GM23338 (cell line): ENCODE data around the gene MOSMO. TPM values are rescaled to one million over a fixed set of nuclear protein-coding genes. Genes with fewer than 3 reads are reported as not detected.

Source experiments
- STAT1 ChIP-seq: IDR thresholded peaks from one replicate; pipeline ENCODE4 v1.6.1; 2016; ENCODE audit warnings: antibody characterized with exemption; ENCODE audit not compliant: unreplicated experiment
- polyA plus RNA-seq: library from polyadenylated mRNA; unstranded; fragments of >200 nt; fragmentation: Nextera tagmentation; extraction: Ambion mirVana; gene quantifications from 2 replicates; pipeline ENCODE4 v1.2.1, GENCODE V29; 2016
- total RNA-seq: library from RNA; depleted of rRNA; stranded (reverse); fragments of >200 nt; shearing (Covaris generic); gene quantifications from 2 replicates; pipeline ENCODE4 v1.2.3, GENCODE V29; 2014; rRNA removed
- TF ChIP-seq, protein P1 (sequence below): fragments of 250-450 bp; sonication (Bioruptor Pico); IDR thresholded peaks from 2 replicates; pipeline ENCODE4 v1.5.0; 2020; ENCODE audit warnings: mild to moderate bottlenecking, moderate library complexity
- TF ChIP-seq, protein P2 (sequence below): IDR thresholded peaks from one replicate; pipeline ENCODE4 v1.6.1; 2018; ENCODE audit warnings: antibody characterized with exemption; ENCODE audit not compliant: unreplicated experiment

Gene MOSMO
- total and polyA plus RNA-seq, 2 experiments from 2014 or later, result 8.7 to 19.2 TPM

DNA sequence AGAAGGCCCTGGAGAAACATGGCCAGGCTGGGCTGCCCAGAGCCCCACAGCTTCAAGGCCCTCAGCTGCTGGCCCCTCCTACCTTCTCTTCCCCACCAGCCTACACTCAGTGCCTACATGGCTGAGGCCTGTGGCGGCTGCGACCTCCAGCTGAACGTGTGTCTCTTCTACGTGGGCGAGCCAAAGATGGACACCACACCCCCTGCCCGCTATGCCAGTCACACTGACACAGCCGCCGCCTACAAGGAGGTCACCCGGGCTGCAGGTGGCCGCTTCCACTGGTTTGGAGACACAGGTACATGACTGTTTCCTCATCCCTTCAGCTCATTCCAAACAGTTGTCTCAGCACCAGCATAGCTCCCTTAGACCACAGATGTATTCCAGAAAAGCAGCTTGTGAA lies 124.9 kb downstream of the MOSMO start (continued):
- TF ChIP-seq, protein P1, sequence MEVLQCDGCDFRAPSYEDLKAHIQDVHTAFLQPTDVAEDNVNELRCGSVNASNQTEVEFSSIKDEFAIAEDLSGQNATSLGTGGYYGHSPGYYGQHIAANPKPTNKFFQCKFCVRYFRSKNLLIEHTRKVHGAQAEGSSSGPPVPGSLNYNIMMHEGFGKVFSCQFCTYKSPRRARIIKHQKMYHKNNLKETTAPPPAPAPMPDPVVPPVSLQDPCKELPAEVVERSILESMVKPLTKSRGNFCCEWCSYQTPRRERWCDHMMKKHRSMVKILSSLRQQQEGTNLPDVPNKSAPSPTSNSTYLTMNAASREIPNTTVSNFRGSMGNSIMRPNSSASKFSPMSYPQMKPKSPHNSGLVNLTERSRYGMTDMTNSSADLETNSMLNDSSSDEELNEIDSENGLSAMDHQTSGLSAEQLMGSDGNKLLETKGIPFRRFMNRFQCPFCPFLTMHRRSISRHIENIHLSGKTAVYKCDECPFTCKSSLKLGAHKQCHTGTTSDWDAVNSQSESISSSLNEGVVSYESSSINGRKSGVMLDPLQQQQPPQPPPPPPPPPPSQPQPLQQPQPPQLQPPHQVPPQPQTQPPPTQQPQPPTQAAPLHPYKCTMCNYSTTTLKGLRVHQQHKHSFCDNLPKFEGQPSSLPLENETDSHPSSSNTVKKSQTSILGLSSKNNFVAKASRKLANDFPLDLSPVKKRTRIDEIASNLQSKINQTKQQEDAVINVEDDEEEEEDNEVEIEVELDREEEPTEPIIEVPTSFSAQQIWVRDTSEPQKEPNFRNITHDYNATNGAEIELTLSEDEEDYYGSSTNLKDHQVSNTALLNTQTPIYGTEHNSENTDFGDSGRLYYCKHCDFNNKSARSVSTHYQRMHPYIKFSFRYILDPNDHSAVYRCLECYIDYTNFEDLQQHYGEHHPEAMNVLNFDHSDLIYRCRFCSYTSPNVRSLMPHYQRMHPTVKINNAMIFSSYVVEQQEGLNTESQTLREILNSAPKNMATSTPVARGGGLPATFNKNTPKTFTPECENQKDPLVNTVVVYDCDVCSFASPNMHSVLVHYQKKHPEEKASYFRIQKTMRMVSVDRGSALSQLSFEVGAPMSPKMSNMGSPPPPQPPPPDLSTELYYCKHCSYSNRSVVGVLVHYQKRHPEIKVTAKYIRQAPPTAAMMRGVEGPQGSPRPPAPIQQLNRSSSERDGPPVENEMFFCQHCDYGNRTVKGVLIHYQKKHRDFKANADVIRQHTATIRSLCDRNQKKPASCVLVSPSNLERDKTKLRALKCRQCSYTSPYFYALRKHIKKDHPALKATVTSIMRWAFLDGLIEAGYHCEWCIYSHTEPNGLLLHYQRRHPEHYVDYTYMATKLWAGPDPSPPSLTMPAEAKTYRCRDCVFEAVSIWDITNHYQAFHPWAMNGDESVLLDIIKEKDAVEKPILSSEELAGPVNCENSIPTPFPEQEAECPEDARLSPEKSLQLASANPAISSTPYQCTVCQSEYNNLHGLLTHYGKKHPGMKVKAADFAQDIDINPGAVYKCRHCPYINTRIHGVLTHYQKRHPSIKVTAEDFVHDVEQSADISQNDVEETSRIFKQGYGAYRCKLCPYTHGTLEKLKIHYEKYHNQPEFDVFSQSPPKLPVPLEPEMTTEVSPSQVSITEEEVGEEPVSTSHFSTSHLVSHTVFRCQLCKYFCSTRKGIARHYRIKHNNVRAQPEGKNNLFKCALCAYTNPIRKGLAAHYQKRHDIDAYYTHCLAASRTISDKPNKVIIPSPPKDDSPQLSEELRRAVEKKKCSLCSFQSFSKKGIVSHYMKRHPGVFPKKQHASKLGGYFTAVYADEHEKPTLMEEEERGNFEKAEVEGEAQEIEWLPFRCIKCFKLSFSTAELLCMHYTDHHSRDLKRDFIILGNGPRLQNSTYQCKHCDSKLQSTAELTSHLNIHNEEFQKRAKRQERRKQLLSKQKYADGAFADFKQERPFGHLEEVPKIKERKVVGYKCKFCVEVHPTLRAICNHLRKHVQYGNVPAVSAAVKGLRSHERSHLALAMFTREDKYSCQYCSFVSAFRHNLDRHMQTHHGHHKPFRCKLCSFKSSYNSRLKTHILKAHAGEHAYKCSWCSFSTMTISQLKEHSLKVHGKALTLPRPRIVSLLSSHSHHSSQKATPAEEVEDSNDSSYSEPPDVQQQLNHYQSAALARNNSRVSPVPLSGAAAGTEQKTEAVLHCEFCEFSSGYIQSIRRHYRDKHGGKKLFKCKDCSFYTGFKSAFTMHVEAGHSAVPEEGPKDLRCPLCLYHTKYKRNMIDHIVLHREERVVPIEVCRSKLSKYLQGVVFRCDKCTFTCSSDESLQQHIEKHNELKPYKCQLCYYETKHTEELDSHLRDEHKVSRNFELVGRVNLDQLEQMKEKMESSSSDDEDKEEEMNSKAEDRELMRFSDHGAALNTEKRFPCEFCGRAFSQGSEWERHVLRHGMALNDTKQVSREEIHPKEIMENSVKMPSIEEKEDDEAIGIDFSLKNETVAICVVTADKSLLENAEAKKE (CRISPR knock-in tag), result no peak
- no peak for TF ChIP-seq STAT1
- TF ChIP-seq, protein P2, sequence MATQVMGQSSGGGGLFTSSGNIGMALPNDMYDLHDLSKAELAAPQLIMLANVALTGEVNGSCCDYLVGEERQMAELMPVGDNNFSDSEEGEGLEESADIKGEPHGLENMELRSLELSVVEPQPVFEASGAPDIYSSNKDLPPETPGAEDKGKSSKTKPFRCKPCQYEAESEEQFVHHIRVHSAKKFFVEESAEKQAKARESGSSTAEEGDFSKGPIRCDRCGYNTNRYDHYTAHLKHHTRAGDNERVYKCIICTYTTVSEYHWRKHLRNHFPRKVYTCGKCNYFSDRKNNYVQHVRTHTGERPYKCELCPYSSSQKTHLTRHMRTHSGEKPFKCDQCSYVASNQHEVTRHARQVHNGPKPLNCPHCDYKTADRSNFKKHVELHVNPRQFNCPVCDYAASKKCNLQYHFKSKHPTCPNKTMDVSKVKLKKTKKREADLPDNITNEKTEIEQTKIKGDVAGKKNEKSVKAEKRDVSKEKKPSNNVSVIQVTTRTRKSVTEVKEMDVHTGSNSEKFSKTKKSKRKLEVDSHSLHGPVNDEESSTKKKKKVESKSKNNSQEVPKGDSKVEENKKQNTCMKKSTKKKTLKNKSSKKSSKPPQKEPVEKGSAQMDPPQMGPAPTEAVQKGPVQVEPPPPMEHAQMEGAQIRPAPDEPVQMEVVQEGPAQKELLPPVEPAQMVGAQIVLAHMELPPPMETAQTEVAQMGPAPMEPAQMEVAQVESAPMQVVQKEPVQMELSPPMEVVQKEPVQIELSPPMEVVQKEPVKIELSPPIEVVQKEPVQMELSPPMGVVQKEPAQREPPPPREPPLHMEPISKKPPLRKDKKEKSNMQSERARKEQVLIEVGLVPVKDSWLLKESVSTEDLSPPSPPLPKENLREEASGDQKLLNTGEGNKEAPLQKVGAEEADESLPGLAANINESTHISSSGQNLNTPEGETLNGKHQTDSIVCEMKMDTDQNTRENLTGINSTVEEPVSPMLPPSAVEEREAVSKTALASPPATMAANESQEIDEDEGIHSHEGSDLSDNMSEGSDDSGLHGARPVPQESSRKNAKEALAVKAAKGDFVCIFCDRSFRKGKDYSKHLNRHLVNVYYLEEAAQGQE, result no peak

Other genes starting within 250 kb of the MOSMO start
- 52.9 and 77.6 TPM in 2 replicates for gene NPIPB4, start 150.4 kb upstream of the MOSMO start, total RNA-seq
- 42.4 and 49.2 TPM in 2 replicates for gene NPIPB4, start 150.4 kb upstream of the MOSMO start, polyA plus RNA-seq
- 122 and 135 TPM in 2 replicates for gene UQCRC2, start 54.8 kb upstream of the MOSMO start, total RNA-seq
- gene UQCRC2, start 54.8 kb upstream of the MOSMO start, polyA plus RNA-seq, result 78.2 and 88.0 TPM in 2 replicates
- gene PDZD9, start 7.0 kb upstream of the MOSMO start, total RNA-seq, result not detected in 2 replicates
- 0.19 and 0.35 TPM in 2 replicates for gene PDZD9, start 7.0 kb upstream of the MOSMO start, polyA plus RNA-seq
- gene VWA3A, start 84.4 kb downstream of the MOSMO start, total RNA-seq, result 0.45 TPM in 1 of 2 replicates, not detected in the other
- not detected in 2 replicates for gene VWA3A, start 84.4 kb downstream of the MOSMO start, polyA plus RNA-seq
- 0.08 TPM in 1 of 2 replicates, not detected in the other for gene SDR42E2, start 154.4 kb downstream of the MOSMO start, total RNA-seq
- 0.15 and 0.26 TPM in 2 replicates for gene SDR42E2, start 154.4 kb downstream of the MOSMO start, polyA plus RNA-seq
- 23.9 and 26.8 TPM in 2 replicates for gene EEF2K, start 198.2 kb downstream of the MOSMO start, total RNA-seq
- gene EEF2K, start 198.2 kb downstream of the MOSMO start, polyA plus RNA-seq, result 5.4 and 5.7 TPM in 2 replicates